Activated CD8-positive, alpha-beta T cell treated with anti-CD3 and anti-CD28 coated beads for 36 hours (primary cell): Measurements from ENCODE around the gene EDDM13. TPM values are rescaled to one million over a fixed set of nuclear protein-coding genes. Genes with fewer than 3 reads are reported as not detected.

ENCODE experiments used
- ATAC-seq: fragments of 200-7000 bp; cut with Tn5 transposase; one replicate; pipeline ENCODE4 v1.10.0; 2021; ENCODE audit warnings: mild to moderate bottlenecking, moderate library complexity
- CTCF ChIA-PET: fragments of 350-600 bp; sonication (Branson Sonifier 250); formaldehyde crosslinking; loops from one replicate; lab custom pipeline; 2021; ENCODE audit warnings: antibody characterized with exemption; lab: Charles Lee
- POLR2A ChIA-PET: fragments of 350-600 bp; sonication (Branson Sonifier 250); formaldehyde crosslinking; loops from one replicate; lab custom pipeline; 2021; ENCODE audit warnings: antibody characterized with exemption; lab: Charles Lee
- DNase-seq: peaks from one replicate; pipeline ENCODE4 v3.0.0-alpha.2; 2020
- H3K27ac Mint-ChIP-seq: one replicate; pipeline ENCODE4 v1.8.0; 2021; ENCODE audit warnings: mild to moderate bottlenecking, mixed read lengths
- H3K27me3 Mint-ChIP-seq: one replicate; pipeline ENCODE4 v1.8.0; 2021; ENCODE audit warnings: mixed read lengths
- H3K36me3 Mint-ChIP-seq: one replicate; pipeline ENCODE4 v1.8.0; 2021; ENCODE audit warnings: low read depth, mixed read lengths
- H3K4me1 Mint-ChIP-seq: one replicate; pipeline ENCODE4 v1.8.0; 2021; ENCODE audit warnings: low read depth, mixed read lengths
- H3K4me3 Mint-ChIP-seq: one replicate; pipeline ENCODE4 v1.8.0; 2021; ENCODE audit warnings: mild to moderate bottlenecking, moderate library complexity, mixed read lengths
- H3K9me3 Mint-ChIP-seq: one replicate; pipeline ENCODE4 v1.8.0; 2021; ENCODE audit warnings: mixed read lengths
- intact Hi-C: fragments of 100-400 bp; cut with micrococcal nuclease; formaldehyde crosslinking; loops from one replicate; pipeline ENCODE4 v1.10.0; 2022
- total RNA-seq, 2 experiments: library from RNA; stranded (reverse); gene quantifications; one replicate each; pipeline ENCODE4 v1.2.3, GENCODE V29; 2021
- TF ChIP-seq, protein P1 (sequence below): fragments of 200-600 bp; IDR thresholded peaks from one replicate; pipeline ENCODE4 v1.8.0; 2022; ENCODE audit warnings: antibody characterized with exemption, mild to moderate bottlenecking

The EDDM13 gene
- total RNA-seq, 2 experiments from 2014 or later: 1.3 TPM; not detected in 1

DNA sequence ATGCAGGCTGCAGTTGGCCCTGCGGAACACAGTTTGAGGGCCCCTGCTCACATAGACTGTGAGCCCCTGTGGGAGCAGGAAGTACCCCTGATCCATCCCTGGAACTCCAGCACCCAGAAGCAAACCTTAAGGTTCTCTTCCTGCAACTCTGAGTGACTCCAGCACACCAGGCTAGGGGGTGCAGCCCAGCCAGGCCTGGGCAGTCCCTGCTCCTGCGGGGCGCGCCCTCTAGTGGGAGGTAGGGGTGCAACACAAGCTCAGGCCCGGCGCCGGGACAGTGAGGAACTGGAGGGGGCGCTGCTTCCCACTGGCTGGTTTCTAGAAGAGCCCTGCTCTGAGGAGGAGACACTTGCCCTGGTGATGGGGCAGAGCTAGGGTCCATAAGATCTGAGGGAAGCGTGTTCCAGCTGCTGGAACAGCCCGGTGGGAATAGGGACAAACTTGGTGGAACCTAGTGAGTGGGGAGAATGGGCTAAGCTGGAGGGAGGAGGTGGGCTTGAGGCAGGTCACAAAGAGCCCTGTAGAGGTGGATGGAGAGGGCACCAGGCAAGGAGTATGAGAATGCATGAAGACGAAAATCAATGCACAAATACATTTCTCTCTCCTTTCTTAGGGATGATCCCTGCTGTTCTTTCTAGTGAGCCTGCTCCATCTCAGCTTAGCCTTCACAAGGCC is 37.1 kb downstream of the EDDM13 start:
- intact Hi-C loops: no loop called here
- Mint-ChIP-seq H3K27ac (no peak overlapping the region), H3K27me3 (no peaks in the 10 kb centered on the region), H3K4me1 (peaks cover 20% of the 10 kb centered on the region), H3K4me3 (no peak overlapping the region), H3K9me3 (peaks cover 1% of the 10 kb centered on the region), H3K36me3 (peaks cover 31% of the 10 kb centered on the region)
- ATAC-seq (peak; percentile 71), DNase-seq (peak; percentile 78)
- POLR2A ChIA-PET: no interaction called here
- TF ChIP-seq, protein P1, sequence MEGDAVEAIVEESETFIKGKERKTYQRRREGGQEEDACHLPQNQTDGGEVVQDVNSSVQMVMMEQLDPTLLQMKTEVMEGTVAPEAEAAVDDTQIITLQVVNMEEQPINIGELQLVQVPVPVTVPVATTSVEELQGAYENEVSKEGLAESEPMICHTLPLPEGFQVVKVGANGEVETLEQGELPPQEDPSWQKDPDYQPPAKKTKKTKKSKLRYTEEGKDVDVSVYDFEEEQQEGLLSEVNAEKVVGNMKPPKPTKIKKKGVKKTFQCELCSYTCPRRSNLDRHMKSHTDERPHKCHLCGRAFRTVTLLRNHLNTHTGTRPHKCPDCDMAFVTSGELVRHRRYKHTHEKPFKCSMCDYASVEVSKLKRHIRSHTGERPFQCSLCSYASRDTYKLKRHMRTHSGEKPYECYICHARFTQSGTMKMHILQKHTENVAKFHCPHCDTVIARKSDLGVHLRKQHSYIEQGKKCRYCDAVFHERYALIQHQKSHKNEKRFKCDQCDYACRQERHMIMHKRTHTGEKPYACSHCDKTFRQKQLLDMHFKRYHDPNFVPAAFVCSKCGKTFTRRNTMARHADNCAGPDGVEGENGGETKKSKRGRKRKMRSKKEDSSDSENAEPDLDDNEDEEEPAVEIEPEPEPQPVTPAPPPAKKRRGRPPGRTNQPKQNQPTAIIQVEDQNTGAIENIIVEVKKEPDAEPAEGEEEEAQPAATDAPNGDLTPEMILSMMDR: peak; percentile 90
- CTCF ChIA-PET: interaction anchor here (0.6 to 2.1 kb wide), 17 partner anchors 9 to 244 kb away, joined by 3 to 18 read pairs (median 4); no protein-coding TSS in a partner anchor

DNA sequence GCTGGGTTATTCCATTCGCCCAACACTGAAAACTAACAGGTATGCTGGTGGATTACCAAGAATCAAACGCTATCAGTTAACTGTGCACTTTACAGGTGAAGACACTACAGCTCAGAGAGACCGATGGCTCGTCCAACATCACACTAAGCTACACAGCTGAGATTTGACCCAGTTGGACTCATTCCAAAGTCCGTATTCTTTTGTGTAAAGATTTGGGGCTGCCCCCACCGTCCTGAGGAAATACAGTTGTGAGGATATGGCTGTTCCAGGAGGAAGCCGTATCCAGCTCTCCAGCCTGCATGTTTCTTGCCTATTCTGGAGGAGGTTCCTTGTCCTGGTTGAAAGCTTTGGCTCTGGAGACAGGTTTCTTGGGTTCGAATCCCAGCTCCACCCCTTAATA is 37.9 kb downstream of the EDDM13 start:
- Mint-ChIP-seq H3K36me3 (peaks cover 30% of the 10 kb centered on the region), H3K4me3 (no peak overlapping the region), H3K4me1 (peaks cover 20% of the 10 kb centered on the region), H3K27ac (no peak overlapping the region), H3K27me3 (no peaks in the 10 kb centered on the region), H3K9me3 (peaks cover 1% of the 10 kb centered on the region)
- TF ChIP-seq, protein P1: no peak
- intact Hi-C loops: no loop called here
- no peak for DNase-seq
- ChIA-PET CTCF (interaction anchor here (0.7 to 2.1 kb wide), 13 partner anchors 8 to 244 kb away, joined by 3 to 18 read pairs (median 6); no protein-coding TSS in a partner anchor), POLR2A (interaction anchor here (0.6 kb wide), 1 partner anchor 875 kb away, joined by 4 read pairs; no protein-coding TSS in a partner anchor)
- ATAC-seq: no peak

DNA sequence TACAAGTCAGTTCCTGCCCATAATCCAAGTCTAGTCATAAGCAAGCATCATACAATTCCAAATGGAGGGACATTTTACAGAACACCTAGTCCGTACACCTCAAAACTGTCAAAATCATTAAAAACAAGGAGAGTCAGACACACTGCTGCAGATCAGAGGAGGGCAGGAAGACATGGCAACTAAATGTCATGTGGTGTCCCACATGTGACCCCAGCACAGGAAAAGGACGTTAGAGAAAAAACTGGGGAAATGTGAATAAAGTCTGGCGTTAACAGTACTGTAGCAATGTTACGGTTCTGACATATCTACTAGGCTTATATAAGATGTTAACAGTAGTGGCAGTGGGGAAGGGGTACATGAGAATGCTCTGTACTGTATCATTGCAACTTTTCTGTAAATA is 39.8 kb downstream of the EDDM13 start:
- peaks cover 28% of the 10 kb centered on the region for H3K36me3 Mint-ChIP-seq
- no peak for ATAC-seq
- H3K4me1 Mint-ChIP-seq: peaks cover 25% of the 10 kb centered on the region
- CTCF ChIA-PET: interaction anchor here (1.7 kb wide), 1 partner anchor 232 kb away, joined by 3 read pairs; no protein-coding TSS in a partner anchor
- DNase-seq: no peak
- POLR2A ChIA-PET: no interaction called here
- peaks cover 1% of the 10 kb centered on the region for H3K9me3 Mint-ChIP-seq
- peak overlapping the region; percentile 69 for H3K27ac Mint-ChIP-seq
- TF ChIP-seq, protein P1: no peak
- H3K27me3 Mint-ChIP-seq: no peaks in the 10 kb centered on the region
- intact Hi-C loops: no loop called here
- H3K4me3 Mint-ChIP-seq: peak overlapping the region; percentile 17

DNA sequence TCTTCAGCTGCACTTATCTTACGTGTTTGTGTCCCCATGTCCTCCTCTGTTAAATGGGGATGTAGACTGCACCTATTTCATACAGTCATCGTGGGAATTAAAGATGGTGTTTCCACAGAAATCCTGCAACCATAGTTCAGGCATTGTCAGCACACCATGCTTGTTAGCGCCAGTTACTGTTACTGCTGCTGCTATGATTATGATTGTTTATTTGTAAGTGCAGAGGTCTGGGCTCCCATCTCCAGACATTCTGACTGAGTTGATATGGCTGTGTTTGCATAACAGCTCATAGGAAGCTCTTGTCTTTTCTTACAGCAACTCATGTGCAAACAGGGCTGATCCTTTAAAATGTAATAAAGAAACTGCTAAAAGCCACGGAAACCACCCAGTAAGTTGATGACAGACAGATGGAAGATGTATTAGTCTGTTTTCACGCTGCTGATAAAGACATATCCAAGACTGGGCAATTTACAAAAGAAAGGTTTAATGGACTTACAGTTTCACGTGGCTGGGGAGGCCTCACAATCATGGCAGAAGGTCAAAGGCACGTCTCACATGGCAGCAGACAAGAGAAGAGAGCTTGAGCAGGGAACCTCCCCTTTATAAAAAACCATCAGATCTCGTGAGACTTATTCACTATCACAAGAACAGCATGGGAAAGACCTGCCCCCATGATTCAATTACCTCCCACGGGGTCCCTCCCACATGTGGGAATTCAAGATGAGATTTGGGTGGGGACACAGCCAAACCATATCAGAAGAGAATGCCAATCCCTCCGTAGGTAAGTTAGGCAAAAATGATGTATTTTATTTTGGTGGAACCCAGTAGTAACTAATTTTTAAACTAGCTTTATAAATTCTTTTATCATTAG is 40.5 kb downstream of the EDDM13 start:
- Mint-ChIP-seq H3K27me3 (no peaks in the 10 kb centered on the region), H3K9me3 (peaks cover 1% of the 10 kb centered on the region), H3K4me3 (peak overlapping the region; percentile 89), H3K4me1 (peaks cover 25% of the 10 kb centered on the region), H3K36me3 (peaks cover 28% of the 10 kb centered on the region), H3K27ac (peak overlapping the region; percentile 99)
- DNase-seq (peak; percentile 9), ATAC-seq (no peak)
- ChIA-PET CTCF (interaction anchor here (1.2 to 2.0 kb wide), 5 partner anchors 20 to 232 kb away, joined by 3 to 6 read pairs (median 4); no protein-coding TSS in a partner anchor), POLR2A (interaction anchor here (0.7 to 1.0 kb wide), 2 partner anchors 13 to 52 kb away, joined by 3 read pairs; no protein-coding TSS in a partner anchor)
- intact Hi-C loops: no loop called here
- TF ChIP-seq, protein P1: no peak
